GM19351 (cell line): ENCODE data around the gene FAIM2.
"Not testable (repeated sequence)": the region's sequence is repeated elsewhere in the genome, so short reads cannot be mapped to it uniquely, and the experiment has no call there.

ENCODE experiments used
- ATAC-seq: cut with Tn5 transposase; IDR thresholded peaks from one replicate; pipeline ENCODE4 v1.9.1; 2021; ENCODE audit warnings: mild to moderate bottlenecking, moderate library complexity; ENCODE audit not compliant: unreplicated experiment

Gene FAIM2

GRCh38 chr12:49866859-49867569, 36.7 kb downstream of the FAIM2 start:
- no peak for ATAC-seq

- ATAC-seq, result no peak
Measured at GRCh38 chr12:49865782-49866135, 37.9 kb downstream of the FAIM2 start.

GRCh38 chr12:49865109-49865781, 38.5 kb downstream of the FAIM2 start:
- ATAC-seq, result no peak

- ATAC-seq, result no peak
Measured at GRCh38 chr12:49864798-49865090, 39.0 kb downstream of the FAIM2 start.

- ATAC-seq, result no peak
Measured at GRCh38 chr12:49863946-49864797, 39.5 kb downstream of the FAIM2 start.

- ATAC-seq, result not testable (repeated sequence)
Measured at GRCh38 chr12:49860921-49861320, 42.8 kb downstream of the FAIM2 start.

GRCh38 chr12:49855890-49856289, 47.8 kb downstream of the FAIM2 start:
- not testable (repeated sequence) for ATAC-seq

GRCh38 chr12:49854976-49855375, 48.7 kb downstream of the FAIM2 start:
- ATAC-seq, result no peak

- no peak for ATAC-seq
Measured at GRCh38 chr12:49853671-49854070, 50.0 kb downstream of the FAIM2 start.

- ATAC-seq, result no peak
Measured at GRCh38 chr12:49847161-49847560, 56.5 kb downstream of the FAIM2 start.

- no peak for ATAC-seq
Measured at GRCh38 chr12:49846032-49846431, 57.7 kb downstream of the FAIM2 start.

GRCh38 chr12:49843876-49844437, 59.7 kb downstream of the FAIM2 start:
- no peak for ATAC-seq

- ATAC-seq, result no peak
Measured at GRCh38 chr12:49843411-49843810, 60.3 kb downstream of the FAIM2 start.

GRCh38 chr12:49842519-49843352, 61.0 kb downstream of the FAIM2 start, which contains the start of gene BCDIN3D:
Gene BCDIN3D (minus strand): TSS chr12:49843106. CDS start chr12:49843087, 19 bp downstream.
- peak; percentile 88 for ATAC-seq

- ATAC-seq, result no peak
Measured at GRCh38 chr12:49838973-49839633, 64.6 kb downstream of the FAIM2 start.

GRCh38 chr12:49832836-49833421, 70.8 kb downstream of the FAIM2 start:
- ATAC-seq, result no peak

- ATAC-seq, result no peak
Measured at GRCh38 chr12:49831717-49832116, 72.0 kb downstream of the FAIM2 start.

- peak; percentile 85 for ATAC-seq
Measured at GRCh38 chr12:49828133-49829091, 75.3 kb downstream of the FAIM2 start, which contains the start of gene NCKAP5L. Gene NCKAP5L (minus strand): TSS chr12:49828413. CDS start chr12:49804044, 24,369 bp downstream.
